ENCODE measurements around the gene HRCT1. TPM values are rescaled to one million over a fixed set of nuclear protein-coding genes. Genes with fewer than 3 reads are reported as not detected.

The HRCT1 gene
- total and polyA plus RNA-seq, 2 of the 4 experiments (the other 2 are of a cell fraction), result 1.1 to 3.9 TPM

DNA sequence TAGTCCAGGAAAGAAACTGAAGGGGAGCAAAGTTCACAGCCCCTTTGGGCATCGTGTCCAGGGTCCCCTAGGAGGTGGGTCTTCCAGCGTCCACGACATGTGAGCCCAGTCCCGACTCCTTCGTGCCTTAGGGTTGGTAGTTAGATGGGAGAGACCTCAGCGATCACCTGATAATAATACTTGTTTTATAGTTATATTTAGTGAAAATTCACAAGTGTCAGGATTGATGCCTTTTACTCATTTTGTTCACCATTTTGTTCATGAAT lies 23.4 kb downstream of the HRCT1 start:
- Histone ChIP-seq H2BK120ac (ENCODE audit: low read depth, low read length) (peak overlapping the region; percentile 94), H3K4me2 (ENCODE audit: low read depth, low read length) (no peak overlapping the region), H2BK15ac (ENCODE audit: low read depth, low read length) (peak overlapping the region; percentile 89; the same call in 2 of the 3 replicates), H3K9ac (ENCODE audit: low read depth, low read length) (no peak overlapping the region), H2AK5ac (ENCODE audit: low read depth, low read length) (peak overlapping the region; percentile 74; the same call in 1 of the 2 replicates), H3K27ac (ENCODE audit: insufficient read depth, low read length) (no peak overlapping the region), H3K36me3 (ENCODE audit: control insufficient read depth, insufficient read depth, low read length) (no peaks in the 10 kb centered on the region), H3K9me1 (ENCODE audit: insufficient read depth, low read length) (peaks cover 20% of the 10 kb centered on the region), H3K79me1 (ENCODE audit: low read depth in 1 of 2, low read length in 2 of 2) (no peaks in the 10 kb centered on the region), H3K14ac (replicated peaks; ENCODE audit: low read depth, low read length) (peak overlapping the region; percentile 75; the same call in 1 of the 2 replicates), H3K27me3 (ENCODE audit: control insufficient read depth, insufficient read depth, low read length) (no peaks in the 10 kb centered on the region), H4K5ac (ENCODE audit: low read depth, low read length) (no peak overlapping the region), H2AFZ (replicated peaks; ENCODE audit: low read length, poor library complexity) (peak overlapping the region; percentile 54), H4K91ac (ENCODE audit: insufficient read depth, low read depth, low read length) (peak overlapping the region; percentile 90), H3K56ac (ENCODE audit: extremely low read depth, insufficient read depth, low read length) (no peak overlapping the region), H3K9me3 (ENCODE audit: control insufficient read depth, insufficient read depth, low read length) (no peaks in the 10 kb centered on the region), H2BK20ac (ENCODE audit: low read depth, low read length) (peak overlapping the region; percentile 92), H2BK5ac (ENCODE audit: low read depth, low read length, poor library complexity, severe bottlenecking) (no peak overlapping the region), H3K4me1 (ENCODE audit: control insufficient read depth, insufficient read depth, low read length) (peaks cover 11% of the 10 kb centered on the region), H2AK9ac (replicated peaks; ENCODE audit: low read depth, low read length, poor library complexity) (no peak overlapping the region), H4K20me1 (ENCODE audit: insufficient read depth, low read length) (no peaks in the 10 kb centered on the region), H4K8ac (ENCODE audit: low read depth in 2 of 2, low read length in 2 of 2) (peak overlapping the region; percentile 47 to 49; a peak in 2 of 4 replicates), H3K18ac (ENCODE audit: low read depth, low read length) (0 out of 2 replicates have a peak overlapping the region, but pooled peaks have one; percentile 25), H3K4ac (ENCODE audit: low read depth, low read length) (peak overlapping the region; percentile 69), H3K23ac (ENCODE audit: low read depth, low read length) (peak overlapping the region; percentile 48; the same call in 1 of the 2 replicates), H3K4me3 (ENCODE audit: insufficient read depth, low read depth, low read length) (no peak overlapping the region)
- no TSS peak for BruUV-seq (replicated peaks)
- ATAC-seq (ENCODE audit: low read depth) (no peak), DNase-seq (no peak)
- intact Hi-C loops (cut with micrococcal nuclease) (no loop called here), dilution Hi-C loops (cut with HindIII; ENCODE audit: low sequenced_read_pairs, unreplicated experiment) (no loop called here), in situ Hi-C loops (cut with MboI; ENCODE audit: low sequenced_read_pairs) (no loop called here)
- CTCF ChIA-PET, result no interaction called here
- no peak for TF ChIP-seq CEBPB (IDR thresholded peaks at IDR 0.05; ENCODE audit: low read depth, low read length)
- TF ChIP-seq MAZ (IDR thresholded peaks at IDR 0.05; ENCODE audit: borderline replicate concordance, low read depth, low read length), result no peak
- TF ChIP-seq, protein P1, sequence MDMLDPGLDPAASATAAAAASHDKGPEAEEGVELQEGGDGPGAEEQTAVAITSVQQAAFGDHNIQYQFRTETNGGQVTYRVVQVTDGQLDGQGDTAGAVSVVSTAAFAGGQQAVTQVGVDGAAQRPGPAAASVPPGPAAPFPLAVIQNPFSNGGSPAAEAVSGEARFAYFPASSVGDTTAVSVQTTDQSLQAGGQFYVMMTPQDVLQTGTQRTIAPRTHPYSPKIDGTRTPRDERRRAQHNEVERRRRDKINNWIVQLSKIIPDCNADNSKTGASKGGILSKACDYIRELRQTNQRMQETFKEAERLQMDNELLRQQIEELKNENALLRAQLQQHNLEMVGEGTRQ (IDR thresholded peaks at IDR 0.05; ENCODE audit: low read depth, low read length), result no peak
- no peak for TF ChIP-seq CHD1 (IDR thresholded peaks at IDR 0.05; ENCODE audit: low read depth, low read length)
- TF ChIP-seq, protein P2, sequence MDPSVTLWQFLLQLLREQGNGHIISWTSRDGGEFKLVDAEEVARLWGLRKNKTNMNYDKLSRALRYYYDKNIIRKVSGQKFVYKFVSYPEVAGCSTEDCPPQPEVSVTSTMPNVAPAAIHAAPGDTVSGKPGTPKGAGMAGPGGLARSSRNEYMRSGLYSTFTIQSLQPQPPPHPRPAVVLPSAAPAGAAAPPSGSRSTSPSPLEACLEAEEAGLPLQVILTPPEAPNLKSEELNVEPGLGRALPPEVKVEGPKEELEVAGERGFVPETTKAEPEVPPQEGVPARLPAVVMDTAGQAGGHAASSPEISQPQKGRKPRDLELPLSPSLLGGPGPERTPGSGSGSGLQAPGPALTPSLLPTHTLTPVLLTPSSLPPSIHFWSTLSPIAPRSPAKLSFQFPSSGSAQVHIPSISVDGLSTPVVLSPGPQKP (IDR thresholded peaks at IDR 0.05; ENCODE audit: borderline replicate concordance, low read depth, low read length), result no peak
- no peak for TF ChIP-seq RAD21 (IDR thresholded peaks at IDR 0.05; ENCODE audit: low read length)
- TF ChIP-seq BHLHE40 (IDR thresholded peaks at IDR 0.05; ENCODE audit: low read depth, low read length), result no peak
- TF ChIP-seq MAFK (IDR thresholded peaks at IDR 0.05; ENCODE audit: low read depth, low read length), result no peak
- no peak for TF ChIP-seq POLR2A (IDR thresholded peaks at IDR 0.05; ENCODE audit: low read depth, low read length)
- TF ChIP-seq NFE2L2 (IDR thresholded peaks at IDR 0.05; ENCODE audit: low read depth, low read length), result no peak
- TF ChIP-seq MXI1 (IDR thresholded peaks at IDR 0.05; ENCODE audit: borderline replicate concordance, low read depth, low read length), result no peak
- TF ChIP-seq RCOR1 (IDR thresholded peaks at IDR 0.05; ENCODE audit: insufficient replicate concordance, low read length), result no peak
- TF ChIP-seq FOS (IDR thresholded peaks at IDR 0.05; ENCODE audit: low read depth, low read length), result no peak
- TF ChIP-seq SMC3 (IDR thresholded peaks at IDR 0.05; ENCODE audit: low read depth, low read length), result no peak
- TF ChIP-seq RFX5 (IDR thresholded peaks at IDR 0.05; ENCODE audit: low read depth, low read length), result no peak
- TF ChIP-seq, protein P3, sequence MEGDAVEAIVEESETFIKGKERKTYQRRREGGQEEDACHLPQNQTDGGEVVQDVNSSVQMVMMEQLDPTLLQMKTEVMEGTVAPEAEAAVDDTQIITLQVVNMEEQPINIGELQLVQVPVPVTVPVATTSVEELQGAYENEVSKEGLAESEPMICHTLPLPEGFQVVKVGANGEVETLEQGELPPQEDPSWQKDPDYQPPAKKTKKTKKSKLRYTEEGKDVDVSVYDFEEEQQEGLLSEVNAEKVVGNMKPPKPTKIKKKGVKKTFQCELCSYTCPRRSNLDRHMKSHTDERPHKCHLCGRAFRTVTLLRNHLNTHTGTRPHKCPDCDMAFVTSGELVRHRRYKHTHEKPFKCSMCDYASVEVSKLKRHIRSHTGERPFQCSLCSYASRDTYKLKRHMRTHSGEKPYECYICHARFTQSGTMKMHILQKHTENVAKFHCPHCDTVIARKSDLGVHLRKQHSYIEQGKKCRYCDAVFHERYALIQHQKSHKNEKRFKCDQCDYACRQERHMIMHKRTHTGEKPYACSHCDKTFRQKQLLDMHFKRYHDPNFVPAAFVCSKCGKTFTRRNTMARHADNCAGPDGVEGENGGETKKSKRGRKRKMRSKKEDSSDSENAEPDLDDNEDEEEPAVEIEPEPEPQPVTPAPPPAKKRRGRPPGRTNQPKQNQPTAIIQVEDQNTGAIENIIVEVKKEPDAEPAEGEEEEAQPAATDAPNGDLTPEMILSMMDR (conservative IDR thresholded peaks at IDR 0.05; ENCODE audit: low read depth, low read length), result no peak
- POLR2A ChIA-PET (ENCODE audit: unreplicated experiment), result no interaction called here
- no CpG with 5 or more reads among the region's 6 CpGs for WGBS, 2 experiments (ENCODE audit: extremely low coverage in 2 of 2, insufficient read length in 1 of 2)

All from IMR-90 (cell line).